GM21515 (cell line): ENCODE measurements around the gene ZNF24.

Experiments
- ATAC-seq: cut with Tn5 transposase; IDR thresholded peaks from one replicate; pipeline ENCODE4 v1.9.1; 2021; ENCODE audit not compliant: unreplicated experiment

Gene ZNF24

DNA sequence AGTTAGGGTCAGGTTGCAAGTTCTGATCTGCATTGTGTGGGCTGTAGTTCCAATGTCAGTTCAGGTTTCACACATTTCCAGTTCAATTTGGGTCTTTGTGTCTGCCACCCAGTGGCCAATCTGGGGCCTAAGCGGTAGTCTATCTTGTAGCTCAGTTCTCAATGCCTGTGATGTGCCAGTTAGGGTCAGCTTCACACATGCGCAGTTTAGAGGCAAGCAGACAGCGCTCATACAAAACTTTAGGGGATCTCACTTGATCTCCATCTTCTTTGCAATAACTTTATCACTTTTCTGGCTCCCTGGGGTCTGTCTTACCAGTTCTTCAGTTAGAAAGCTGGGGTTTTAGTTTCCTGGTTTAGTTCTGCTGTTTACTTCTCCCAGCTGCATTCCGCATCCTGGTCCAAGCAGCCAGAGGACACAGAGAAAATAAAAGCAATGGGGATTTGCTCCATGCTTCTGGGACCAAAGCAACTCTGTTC, 11.0 kb upstream of the ZNF24 start:
- peak; percentile 94 for ATAC-seq

DNA sequence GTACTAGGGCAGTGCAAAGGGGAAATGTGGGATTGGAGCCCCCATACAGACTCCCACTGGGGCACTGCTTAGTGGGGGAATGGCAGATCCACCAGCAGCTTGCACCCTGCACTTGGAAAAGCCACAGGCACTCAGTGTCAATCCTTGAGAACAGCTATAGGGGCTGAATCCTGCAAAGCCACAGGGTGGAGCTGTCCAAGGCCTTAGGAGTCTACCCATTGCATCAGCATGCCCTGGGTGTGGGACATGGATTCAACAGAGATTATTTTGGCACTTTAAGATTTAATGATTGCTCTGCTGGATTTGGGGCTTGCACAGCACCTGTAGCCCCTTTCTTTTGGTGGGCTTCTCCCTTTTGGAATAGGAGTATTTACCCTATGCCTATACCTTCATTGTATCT, 8.6 kb upstream of the ZNF24 start:
- no peak for ATAC-seq

DNA sequence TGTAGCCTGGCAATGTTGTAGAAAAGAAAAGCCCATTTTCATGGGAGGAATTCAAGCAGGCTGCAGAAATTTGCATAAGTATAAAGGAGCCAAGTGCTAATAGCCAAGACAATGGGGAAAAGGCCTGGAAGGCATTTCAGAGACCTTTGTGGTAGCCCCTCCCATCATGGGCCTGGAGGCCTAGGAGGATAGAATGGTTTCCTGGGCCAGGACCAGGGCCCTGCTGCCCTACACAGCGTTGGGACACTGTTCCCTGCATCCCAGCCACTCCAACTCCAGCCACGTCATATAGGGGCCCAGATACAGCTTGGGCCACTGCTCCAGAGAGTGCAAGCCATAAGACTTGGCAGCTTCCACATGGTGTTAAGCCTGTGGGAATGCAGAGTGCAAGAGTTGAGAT, 8.1 kb upstream of the ZNF24 start:
- ATAC-seq = no peak

DNA sequence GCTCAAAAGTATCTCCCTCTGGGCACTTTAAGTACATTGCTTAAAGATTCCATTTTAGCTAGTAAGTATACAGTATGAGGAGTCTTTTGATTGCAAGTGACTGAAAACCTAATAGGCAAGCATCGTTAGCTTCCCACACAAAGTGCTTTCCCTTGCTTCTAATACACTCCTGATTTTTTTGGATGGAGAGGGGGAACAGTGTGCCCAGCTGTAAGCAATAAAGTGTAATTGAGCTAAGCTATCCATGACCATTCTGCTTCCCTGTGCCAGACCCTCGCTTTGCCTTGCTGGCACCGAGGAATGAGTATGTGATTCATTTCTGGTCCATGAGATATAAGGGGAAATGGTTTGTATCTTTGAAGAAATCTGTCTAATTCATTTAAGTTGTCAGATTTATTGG, 3.8 kb upstream of the ZNF24 start:
- no peak for ATAC-seq

DNA sequence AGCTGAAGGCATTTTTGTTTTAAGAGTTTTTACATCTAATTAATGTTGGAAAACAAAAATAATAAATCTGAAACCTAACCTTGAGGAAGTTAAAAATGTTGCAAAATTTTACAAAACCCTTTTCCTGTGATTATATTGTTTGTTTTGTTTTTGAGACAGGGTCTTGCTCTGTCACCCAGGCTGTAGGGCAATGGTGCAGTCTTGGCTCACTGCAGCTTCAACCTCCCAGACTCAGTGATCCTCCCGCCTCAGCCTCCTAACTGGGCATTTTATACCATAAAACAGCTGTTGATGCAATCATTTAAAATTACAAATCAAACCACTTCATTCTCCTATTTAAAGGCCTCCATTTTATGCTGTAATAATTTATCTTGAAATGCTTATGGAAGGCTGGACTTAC, 1.7 kb upstream of the ZNF24 start:
- ATAC-seq = no peak

DNA sequence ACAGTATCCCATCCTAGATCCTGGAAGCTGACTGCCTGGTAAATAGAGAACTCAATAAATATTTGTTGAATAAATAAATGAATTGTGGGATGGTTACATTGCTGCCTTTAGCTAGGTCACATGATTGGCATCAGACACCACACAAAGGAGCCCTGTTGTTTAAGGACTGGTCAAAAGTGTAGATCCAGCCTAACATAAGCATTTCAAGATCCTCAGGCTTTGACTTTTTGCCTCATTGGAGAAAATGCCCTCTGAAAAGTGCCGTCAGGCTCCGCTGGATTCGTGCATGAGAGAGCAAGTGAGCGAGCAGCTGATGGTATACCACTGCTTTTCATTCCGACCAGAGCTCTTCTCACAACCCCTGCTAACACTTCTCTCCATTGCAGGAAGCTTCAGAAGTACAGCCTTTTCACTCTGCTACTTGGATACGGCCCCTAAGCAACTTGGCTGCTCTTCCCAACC, 1.3 kb upstream of the ZNF24 start:
- no peak for ATAC-seq

DNA sequence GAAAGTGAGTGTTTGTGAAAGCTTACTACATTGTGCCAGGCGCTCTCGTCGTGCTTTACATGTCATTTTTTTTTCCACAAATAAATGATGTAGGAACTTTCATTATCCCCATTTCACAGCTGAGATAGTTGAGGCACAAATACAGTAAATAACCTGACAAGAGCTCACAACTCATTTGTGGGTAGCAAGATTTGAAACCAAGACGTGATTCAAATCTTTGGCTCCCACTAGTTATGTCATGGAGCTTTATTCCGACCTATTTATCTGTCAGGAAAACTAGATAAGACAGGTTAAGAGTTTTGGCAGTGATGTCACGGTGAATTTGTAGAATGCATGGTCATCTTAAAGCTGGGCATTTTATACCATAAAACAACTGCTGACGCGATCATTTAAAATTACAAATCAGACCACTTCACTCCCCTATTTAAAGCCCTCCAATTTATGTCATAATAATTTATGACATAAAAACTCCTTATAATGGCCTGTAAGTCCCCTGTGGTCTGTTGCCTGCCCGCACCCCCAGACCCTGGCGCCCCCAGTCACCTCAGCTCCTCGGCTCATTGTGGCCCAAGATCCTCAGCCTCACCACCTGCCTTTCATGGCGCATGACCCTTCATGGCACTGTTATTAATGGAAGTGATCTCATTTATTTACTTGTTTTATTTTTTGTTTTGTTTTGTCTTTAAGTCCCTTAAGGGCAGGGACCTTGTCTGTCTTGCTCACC, 678 bp upstream of the ZNF24 start:
- ATAC-seq = no peak

DNA sequence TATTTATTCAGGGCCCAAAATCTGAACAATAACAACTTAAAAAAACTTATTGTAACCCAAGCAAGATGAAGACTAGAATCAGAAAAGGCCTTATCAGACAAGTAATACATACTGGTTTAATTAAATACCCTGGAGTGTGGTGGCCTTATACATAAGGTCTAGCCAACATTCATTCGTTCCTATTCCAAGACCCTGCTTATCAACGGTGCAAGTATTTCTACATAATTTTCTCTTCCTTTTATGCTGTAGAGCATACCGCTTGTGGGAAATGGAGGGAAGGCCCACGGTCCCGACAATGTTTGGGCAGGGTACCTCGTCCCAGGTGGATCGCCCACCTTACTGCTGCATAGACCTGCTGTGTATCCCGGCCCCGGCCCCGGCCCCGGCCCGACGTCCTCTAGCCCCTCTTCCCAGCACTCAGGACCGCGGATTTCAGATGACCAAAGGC, 708 bp downstream of the ZNF24 start:
- no peak for ATAC-seq

DNA sequence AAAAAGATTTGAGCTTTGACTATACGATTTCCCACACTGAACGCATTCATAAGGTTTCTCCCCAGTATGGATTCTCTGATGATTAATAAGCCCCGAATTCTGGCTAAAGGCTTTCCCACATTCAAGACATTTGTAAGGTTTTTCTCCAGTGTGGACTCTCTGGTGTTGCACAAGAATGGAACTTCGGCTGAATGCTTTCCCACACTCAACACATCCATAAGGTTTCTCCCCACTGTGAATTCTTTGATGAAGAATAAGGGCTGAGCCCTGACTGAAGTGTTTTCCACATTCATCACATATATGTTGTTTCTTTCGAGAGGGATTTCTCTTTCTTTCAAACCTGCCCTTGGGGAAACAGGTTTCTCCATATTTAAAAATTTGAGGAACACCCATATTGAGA, 6.9 kb downstream of the ZNF24 start:
- ATAC-seq = no peak

DNA sequence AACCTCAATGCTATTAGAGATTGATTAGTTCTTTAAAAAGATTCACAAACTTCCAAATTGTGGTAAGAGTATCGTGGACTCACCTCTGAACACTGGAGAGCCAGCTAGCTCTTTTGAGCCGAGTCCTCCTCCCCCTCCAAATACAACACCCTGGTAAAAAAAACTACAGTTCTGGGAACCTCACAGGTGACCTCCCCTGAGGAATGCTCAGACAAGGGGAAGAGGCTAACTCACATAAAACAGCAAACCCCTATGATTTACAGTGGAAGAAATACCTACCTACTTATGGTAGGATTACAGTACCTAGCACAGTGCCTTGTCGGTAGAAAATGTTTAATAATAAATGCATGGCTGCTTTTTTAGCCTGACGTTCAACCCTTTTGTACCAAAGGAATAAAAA, 8.4 kb downstream of the ZNF24 start:
- no peak for ATAC-seq

DNA sequence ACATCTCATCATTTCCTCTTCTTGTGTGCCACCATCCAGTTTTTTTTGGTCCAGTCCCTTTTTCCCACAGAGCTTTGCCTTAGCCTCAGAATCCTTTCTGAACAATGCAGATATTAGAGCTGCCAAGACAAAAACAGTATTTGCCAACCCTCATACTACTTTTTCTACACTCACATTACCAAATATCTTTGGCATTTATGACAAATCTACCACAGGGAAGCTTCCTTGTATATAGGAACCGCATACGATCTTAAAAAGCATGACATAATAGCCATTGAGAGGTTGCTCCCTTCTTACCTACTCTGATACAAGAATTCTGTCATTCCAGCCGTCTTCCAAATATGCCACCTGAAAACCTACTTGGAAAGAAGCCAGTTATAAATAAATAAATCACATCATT, 9.4 kb downstream of the ZNF24 start:
- no peak for ATAC-seq

DNA sequence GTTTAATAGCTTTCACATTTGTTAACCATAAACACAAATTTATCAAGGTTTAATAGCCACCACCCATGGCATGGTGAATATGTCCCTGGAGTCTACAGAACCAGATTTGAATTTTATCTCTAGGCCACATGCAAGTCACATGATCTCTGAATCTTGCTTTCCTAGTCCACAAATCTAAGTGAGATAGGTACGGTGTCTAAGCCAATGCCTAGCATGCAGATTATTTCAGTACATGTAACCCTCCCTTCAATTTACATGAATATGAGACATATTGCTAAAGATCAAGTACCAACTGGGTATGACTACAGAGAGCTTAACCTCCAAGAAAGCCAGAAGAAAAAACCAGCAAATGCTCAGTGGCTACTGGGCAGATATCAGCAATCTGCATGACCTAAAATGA, 10.0 kb downstream of the ZNF24 start:
- no peak for ATAC-seq

DNA sequence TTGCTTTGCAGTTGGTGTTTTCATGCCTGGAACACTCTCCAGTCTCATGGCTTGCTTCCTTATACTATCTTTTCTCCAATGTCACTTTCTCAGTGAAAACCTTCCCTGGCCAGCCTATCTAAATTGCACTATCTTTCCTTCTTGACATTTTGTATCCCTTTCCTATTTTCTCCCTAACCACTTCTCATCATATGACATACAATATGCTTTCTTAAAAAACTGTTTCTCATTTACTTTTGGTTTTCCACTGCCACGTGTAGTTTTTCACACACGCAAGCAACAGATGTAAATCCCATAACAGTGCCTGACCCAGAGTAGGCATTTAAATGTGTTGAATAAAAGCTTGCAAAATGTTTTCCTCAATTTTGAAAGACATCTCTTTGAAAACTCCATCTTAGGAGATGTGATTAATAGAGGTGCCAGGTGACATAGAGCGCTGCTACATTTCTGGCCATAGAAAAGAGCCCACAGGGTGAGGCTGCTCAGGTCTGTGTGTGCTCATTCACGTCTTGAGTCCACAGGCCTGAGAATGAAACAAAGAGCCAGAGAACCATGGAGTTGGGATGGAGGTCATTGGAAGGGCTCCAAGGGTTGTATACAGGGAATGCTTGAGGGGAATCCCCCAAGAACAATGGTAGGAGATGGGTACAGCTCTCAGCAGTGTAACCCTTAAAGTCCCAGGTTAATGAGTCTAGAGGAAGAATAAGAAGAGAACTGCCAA, 12.7 kb downstream of the ZNF24 start:
- no peak for ATAC-seq

DNA sequence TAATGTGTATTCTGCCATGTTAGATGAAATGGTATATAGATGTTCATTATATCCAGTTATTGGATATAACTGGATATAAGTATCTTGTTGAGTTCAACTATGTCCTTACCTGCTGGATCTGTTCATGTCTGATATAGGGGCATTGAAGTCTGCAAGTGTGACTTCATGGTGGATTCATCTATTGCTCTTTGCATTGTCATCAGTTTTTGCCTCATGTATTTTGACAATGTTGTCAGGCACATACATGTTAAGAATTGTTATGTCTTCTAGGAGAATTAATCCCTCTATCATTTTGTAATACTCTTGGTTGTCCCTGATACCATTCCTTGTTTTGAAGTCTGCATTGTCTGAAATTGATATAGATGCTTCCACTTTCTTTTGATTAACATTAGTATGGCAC, 15.4 kb downstream of the ZNF24 start:
- no peak for ATAC-seq

DNA sequence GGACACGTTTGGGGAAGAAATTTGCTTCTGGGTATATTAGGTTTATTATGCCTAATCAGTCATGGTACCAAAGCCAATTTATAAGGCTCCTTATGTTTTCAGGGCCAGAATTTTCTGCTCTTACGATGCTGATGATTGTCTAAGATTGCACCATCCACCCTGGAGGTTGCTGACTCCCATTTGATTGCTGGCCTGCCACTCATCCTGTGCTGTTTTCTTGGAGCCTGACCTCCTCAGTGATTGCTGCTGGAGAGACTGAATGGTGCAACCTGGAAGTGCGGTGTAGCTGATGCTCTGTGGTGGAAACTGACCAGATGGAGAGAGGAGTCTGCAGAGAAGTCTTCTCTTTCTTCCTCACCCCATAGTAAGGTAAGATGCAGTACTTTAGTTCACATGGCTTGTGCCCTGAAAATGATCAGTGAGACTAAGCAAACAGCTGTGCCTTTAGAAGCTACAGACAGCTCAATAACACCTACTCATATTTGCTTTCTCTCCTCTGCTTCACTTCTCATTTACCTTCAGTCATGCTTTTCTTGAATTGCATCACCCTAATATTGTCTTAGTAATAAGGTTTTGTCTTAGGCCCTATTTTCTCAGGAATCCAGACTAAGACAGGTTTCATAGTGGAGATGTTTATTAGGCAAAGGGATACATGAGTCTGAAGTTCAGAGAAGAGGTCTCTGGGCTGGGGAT, 17.4 kb downstream of the ZNF24 start:
- ATAC-seq = no peak

DNA sequence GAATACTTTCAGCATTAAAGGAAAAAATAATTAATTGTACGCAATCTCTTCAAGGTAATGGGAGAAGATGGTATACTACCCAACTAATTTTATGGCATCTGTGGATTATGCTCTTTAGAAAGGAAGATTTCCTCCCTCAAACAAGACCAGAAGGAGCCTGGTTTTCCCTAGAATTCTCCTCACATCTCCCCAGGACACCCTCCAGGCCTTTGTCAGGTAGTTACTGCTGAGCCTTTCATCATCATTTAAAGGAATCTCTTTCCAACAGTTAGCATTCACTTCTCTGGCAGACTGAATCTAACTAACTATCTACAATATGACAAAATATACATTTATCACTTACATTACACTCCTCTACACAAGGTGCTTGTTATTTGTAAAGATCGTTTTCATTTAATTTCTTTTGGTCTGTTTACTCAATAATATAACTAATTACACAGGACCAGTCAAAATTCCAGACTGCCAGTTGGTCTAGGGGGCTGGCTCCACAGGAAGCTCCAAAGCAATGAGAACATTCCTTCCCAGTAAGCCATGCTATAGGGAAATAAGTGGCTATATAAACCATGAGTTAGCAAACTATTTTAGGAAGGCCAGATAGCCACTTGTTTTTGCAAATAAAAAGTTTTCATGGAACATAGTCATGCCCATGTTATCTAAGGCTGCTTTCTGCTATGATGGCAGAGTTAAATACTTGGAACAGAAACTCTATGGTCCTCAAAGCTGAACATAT, 19.1 kb downstream of the ZNF24 start:
- no peak for ATAC-seq

DNA sequence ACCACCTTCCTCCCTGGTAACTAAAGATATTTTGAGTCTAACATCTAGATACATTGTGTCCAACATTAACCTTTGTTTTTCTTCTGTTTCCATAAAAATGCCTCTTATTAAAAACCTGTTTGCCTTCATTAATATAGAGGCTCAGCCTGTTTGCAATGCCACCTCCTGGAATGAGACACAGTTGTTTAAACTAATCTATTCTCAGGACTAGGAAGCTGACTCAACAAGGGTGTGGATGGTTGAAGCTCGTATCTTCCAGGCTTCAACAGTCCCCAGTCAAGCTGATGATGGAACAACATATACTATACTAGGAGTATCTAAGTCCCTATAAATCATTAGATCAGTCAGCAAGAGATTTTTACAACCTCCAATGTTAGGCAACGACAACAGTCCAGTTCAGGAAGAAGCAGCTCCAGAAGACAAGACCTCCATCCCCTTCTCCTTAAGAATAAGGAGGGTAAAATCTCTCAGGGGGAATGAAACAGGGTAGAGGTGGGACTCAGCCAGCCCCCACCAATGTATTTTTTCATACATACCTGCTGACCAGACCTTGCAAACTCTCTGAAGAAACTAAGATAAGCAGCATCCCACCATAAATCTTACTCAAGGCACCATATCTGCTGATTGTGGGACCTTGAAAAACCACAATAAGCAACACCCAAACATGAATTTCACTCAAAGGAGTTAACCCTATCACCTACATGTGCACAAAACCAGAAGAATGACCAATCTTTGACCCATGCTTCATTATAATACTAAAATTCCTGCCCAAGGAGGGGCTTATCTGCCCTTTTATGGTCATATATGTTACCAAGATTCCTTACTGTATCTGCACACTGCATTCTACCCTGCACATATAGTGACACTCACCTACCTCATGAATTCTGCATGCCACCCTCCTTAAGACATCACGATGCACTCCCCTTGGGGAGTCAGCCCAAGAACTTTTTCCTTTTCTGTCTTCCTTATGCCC, 21.4 kb downstream of the ZNF24 start:
- no peak for ATAC-seq

DNA sequence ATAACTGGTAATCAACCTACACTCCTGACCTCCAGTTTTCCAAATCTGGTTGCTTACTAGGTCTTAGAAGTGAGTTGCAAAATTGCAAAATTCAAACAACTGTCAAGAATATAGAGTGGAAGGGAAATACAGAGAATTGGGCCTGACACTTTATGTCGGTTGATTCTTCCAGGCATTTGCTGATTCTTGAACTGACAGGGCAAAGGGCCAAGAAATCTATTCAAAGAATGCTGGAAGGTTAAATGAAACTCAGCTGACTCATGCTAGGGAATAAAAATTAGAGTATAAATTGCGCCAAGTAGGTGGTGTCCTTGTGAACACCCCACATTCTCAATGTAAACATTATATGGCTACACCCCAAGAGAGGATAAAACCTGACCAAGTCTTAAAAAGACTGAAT, 32.7 kb downstream of the ZNF24 start:
- ATAC-seq = no peak

DNA sequence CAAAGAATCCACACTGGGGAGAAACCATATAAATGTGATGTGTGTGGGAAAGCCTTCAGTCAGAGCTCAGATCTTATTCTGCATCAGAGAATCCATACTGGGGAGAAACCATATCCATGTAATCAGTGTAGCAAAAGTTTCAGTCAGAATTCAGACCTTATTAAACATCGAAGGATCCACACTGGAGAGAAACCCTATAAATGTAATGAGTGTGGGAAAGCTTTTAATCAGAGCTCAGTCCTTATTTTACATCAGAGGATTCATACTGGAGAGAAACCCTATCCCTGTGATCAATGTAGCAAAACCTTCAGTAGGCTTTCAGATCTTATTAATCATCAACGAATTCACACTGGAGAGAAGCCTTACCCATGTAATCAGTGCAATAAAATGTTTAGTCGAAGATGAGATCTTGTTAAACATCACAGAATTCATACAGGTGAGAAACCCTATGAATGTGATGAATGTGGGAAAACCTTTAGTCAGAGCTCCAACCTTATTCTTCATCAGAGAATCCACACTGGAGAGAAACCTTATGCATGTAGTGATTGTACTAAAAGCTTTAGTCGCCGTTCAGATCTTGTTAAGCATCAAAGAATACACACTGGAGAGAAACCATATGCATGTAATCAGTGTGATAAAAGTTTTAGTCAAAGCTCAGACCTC, 37.5 kb downstream of the ZNF24 start:
- ATAC-seq = no peak

DNA sequence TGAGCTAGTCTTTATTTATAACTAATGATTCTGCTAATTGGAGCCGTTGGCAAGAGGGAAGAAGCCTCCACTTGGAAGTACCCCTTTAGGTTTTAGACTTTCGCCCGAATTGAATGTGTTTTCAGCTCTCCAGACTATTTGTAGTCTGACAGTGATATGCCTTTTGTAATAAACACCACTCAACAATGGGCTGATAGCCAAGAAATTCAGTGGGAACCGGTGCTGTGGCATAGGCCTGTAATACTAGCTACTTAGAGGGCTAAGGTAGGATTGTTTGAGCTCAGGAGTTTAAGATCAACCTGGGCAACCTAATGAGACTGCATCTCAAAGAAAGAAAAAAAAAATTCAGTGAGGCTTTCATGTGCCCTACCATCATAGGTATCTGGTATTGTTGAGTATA, 40.6 kb downstream of the ZNF24 start:
- ATAC-seq = no peak
